HEK293T (cell line): Measurements from ENCODE around the gene FSCN2.

Source experiments
- ARNT ChIP-seq: fragments of 450-650 bp; IDR thresholded peaks from 2 replicates; pipeline ENCODE4 v1.6.1; 2017; ENCODE audit warnings: mild to moderate bottlenecking
- ELF4 ChIP-seq: fragments of 450-650 bp; IDR thresholded peaks from 2 replicates; pipeline ENCODE4 v1.6.1; 2017; ENCODE audit warnings: antibody characterized with exemption
- FOXA1 ChIP-seq: fragments of 450-650 bp; IDR thresholded peaks from 2 replicates; pipeline ENCODE4 v1.6.1; 2016; ENCODE audit warnings: mild to moderate bottlenecking
- HDGF ChIP-seq: fragments of 450-650 bp; IDR thresholded peaks from 2 replicates; pipeline ENCODE4 v1.6.1; 2017; ENCODE audit warnings: antibody characterized with exemption, borderline replicate concordance

DNA sequence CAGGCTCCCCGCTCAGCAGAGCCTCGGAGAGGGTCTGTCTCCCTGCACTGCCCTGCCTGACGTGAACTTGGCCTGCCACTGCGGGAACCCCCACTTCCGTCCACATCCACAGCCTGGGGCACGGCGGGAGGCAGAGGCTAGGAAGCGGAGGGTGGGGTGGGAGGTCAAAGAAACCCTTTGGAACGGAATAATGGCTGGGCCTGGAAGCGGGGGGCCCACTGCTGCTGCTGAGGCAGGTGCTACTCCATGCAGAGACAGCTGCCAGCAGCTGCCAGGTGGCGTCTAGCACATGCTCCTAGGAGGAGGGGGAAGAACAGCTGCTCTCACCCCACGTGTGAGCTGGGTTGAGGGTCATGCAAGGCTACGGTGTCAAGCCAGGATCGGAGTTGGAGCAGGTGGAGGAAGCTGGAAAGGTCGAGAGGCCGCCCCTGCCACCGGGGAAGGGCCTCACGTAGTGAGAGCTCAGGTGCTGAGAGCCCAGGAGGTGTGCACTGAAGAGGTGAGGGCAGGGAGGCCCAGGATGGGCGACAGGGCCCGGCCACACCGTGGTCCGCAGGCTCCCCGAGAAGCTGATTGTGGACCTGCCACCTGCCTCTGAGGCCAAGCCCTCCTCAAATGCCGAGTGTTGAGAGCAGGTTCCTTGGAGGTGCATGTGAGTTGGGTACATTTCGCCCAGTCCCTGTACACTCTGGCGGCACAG is 9.8 kb downstream of the FSCN2 start:
- TF ChIP-seq HDGF = no peak
- TF ChIP-seq ELF4 = no peak
- no peak for TF ChIP-seq FOXA1
- no peak for TF ChIP-seq ARNT
